ENCODE measurements around the gene TEX19.
"Not testable (repeated sequence)": the region's sequence is repeated elsewhere in the genome, so short reads cannot be mapped to it uniquely, and the experiment has no call there.

Gene TEX19

GRCh38 chr17:82372249-82373071 lies 13.4 kb downstream of the TEX19 start:
- Histone ChIP-seq H3K4me3 (peak overlapping the region; percentile 64), H3K27ac (no peak overlapping the region)
- DNase-seq (ENCODE audit: low spot score): no peak
- TF ChIP-seq CTCF (IDR thresholded peaks at IDR 0.05): no peak

- not testable (repeated sequence) for H3K4me3 ChIP-seq; DNase-seq (ENCODE audit: low spot score); H3K27ac ChIP-seq
These were observed 14.0 kb downstream of the TEX19 start for GRCh38 chr17:82373072-82373452.

GRCh38 chr17:82373731-82374625 lies 14.9 kb downstream of the TEX19 start:
- Histone ChIP-seq H3K4me3 (no peak overlapping the region), H3K27ac (no peak overlapping the region)
- no peak for DNase-seq (ENCODE audit: low spot score)
- no peak for TF ChIP-seq CTCF (IDR thresholded peaks at IDR 0.05)

GRCh38 chr17:82374626-82375331 lies 15.7 kb downstream of the TEX19 start:
- Histone ChIP-seq H3K27ac (no peak overlapping the region), H3K4me3 (no peak overlapping the region)
- DNase-seq (ENCODE audit: low spot score): no peak
- TF ChIP-seq CTCF (IDR thresholded peaks at IDR 0.05): no peak

- DNase-seq (ENCODE audit: low spot score): no peak
- no peak for TF ChIP-seq CTCF (IDR thresholded peaks at IDR 0.05)
- H3K4me3 ChIP-seq: no peak overlapping the region
These were observed 16.5 kb downstream of the TEX19 start for GRCh38 chr17:82375359-82376041.

GRCh38 chr17:82376042-82376730 lies 17.1 kb downstream of the TEX19 start:
- H3K27ac ChIP-seq: no peak overlapping the region
- H3K4me3 ChIP-seq: no peak overlapping the region
- TF ChIP-seq CTCF (IDR thresholded peaks at IDR 0.05): no peak
- DNase-seq (ENCODE audit: low spot score): no peak

More at GRCh38 chr17:82375359-82376041, 16.5 kb downstream of the TEX19 start:
- no peak overlapping the region for H3K27ac ChIP-seq

GRCh38 chr17:82377294-82377693 lies 18.2 kb downstream of the TEX19 start:
- not testable (repeated sequence) for H3K27ac ChIP-seq; DNase-seq (ENCODE audit: low spot score); H3K4me3 ChIP-seq
